MM.1S (cell line): ENCODE data around the gene KTN1.

Source experiments
- EZH2 ChIP-seq: fragments of 300-600 bp; sonication (generic); optimal IDR thresholded peaks from 2 replicates; pipeline ENCODE3; 2017; ENCODE audit warnings: low read depth, mild to moderate bottlenecking, antibody characterized with exemption, low read length, mixed read lengths
- TF ChIP-seq, protein P1 (sequence below): fragments of 300-600 bp; sonication (generic); IDR thresholded peaks from 2 replicates; pipeline ENCODE4 v1.5.1; 2016; ENCODE audit warnings: antibody characterized with exemption, low read length, mixed read lengths

DNA sequence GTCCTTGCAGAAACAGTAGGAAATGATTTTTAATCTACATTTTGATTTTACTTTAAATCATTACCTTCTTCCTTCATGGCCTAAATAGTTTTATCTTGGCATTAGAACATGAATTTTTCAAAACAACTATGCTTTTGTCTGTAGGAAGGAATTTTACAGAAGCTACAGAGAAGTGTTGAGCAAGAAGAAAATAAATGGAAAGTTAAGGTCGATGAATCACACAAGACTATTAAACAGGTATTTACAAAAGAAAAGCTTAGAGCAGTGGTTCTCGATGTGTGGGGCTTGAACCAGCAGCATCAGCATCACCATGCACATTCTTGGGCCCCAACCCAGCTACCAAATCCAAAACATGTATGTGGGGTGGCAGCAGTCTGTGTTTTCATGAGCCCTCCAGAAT lies 91.6 kb downstream of the KTN1 start:
- TF ChIP-seq, protein P1, sequence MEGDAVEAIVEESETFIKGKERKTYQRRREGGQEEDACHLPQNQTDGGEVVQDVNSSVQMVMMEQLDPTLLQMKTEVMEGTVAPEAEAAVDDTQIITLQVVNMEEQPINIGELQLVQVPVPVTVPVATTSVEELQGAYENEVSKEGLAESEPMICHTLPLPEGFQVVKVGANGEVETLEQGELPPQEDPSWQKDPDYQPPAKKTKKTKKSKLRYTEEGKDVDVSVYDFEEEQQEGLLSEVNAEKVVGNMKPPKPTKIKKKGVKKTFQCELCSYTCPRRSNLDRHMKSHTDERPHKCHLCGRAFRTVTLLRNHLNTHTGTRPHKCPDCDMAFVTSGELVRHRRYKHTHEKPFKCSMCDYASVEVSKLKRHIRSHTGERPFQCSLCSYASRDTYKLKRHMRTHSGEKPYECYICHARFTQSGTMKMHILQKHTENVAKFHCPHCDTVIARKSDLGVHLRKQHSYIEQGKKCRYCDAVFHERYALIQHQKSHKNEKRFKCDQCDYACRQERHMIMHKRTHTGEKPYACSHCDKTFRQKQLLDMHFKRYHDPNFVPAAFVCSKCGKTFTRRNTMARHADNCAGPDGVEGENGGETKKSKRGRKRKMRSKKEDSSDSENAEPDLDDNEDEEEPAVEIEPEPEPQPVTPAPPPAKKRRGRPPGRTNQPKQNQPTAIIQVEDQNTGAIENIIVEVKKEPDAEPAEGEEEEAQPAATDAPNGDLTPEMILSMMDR = no peak
- no peak for TF ChIP-seq EZH2
